Sigmoid colon (tissue), 3 donors: Measurements from ENCODE around the gene CD93.

Experiments used
- CTCF ChIP-seq, 4 experiments: fragments of 450-650 bp in 3 of 4; fragments of 200-600 bp in 1 of 4; IDR thresholded peaks; one replicate each; pipeline ENCODE4 v1.5.1; 2016 to 2019; ENCODE audit warnings: antibody characterized with exemption in 4 of 4, mild to moderate bottlenecking in 3 of 4, moderate library complexity in 2 of 4
- POLR2A ChIP-seq, 2 donors: fragments of 450-650 bp; IDR thresholded peaks; one replicate each; pipeline ENCODE4 v1.6.1; 2016; ENCODE audit warnings: antibody characterized with exemption in 2 of 2, mild to moderate bottlenecking in 2 of 2, moderate library complexity in 2 of 2

DNA sequence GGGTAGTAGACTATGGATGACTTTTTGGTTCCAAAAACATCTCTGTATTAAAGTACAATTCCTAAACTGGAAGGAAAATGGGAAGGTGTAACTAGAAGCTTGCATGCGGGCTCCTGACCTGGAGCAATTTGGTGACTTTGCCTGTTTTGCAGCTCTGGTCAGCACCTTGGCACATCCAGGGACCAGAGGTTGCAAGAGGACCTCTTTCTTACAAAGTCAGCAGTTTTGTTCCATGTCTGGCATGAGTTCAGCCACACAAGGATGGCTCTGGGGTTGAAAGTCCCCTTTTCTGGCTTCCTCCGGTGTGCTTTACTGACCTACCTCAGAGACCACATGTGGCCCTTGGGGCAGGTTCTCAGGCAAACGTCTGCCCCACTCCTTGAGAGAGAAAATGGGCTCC lies 22.7 kb upstream of the CD93 start:
- TF ChIP-seq POLR2A (IDR thresholded peaks at IDR 0.05) (no peak), CTCF (IDR thresholded peaks at IDR 0.05) (no peak)
